Panc1 (cell line): ENCODE results near the gene TPSG1.

Experiments
- CTCF ChIP-seq: fragments of 450-650 bp; IDR thresholded peaks from 2 replicates; pipeline ENCODE4 v1.5.1; 2017; ENCODE audit warnings: mild to moderate bottlenecking
- POLR2AphosphoS5 ChIP-seq: IDR thresholded peaks from 2 replicates; pipeline ENCODE4 v1.6.1; 2012; ENCODE audit warnings: mild to moderate bottlenecking, low read depth, low read length, moderate library complexity
- SIN3A ChIP-seq: IDR thresholded peaks from 2 replicates; pipeline ENCODE4 v1.6.1; 2012; ENCODE audit warnings: low read depth, mild to moderate bottlenecking, low read length, moderate library complexity, borderline replicate concordance; ENCODE audit not compliant: insufficient read depth
- TCF7L2 ChIP-seq: IDR thresholded peaks from 2 replicates; pipeline ENCODE4 v1.6.1; 2011; ENCODE audit warnings: mild to moderate bottlenecking, low read depth, low read length, inconsistent platforms
- TF ChIP-seq, protein P1 (sequence below), 2 experiments: IDR thresholded peaks; 2 replicates each; pipeline ENCODE4 v1.6.1; 2011 to 2012; ENCODE audit warnings: low read depth in 2 of 2, control low read depth in 1 of 2, low read length in 1 of 2, mild to moderate bottlenecking in 1 of 2, moderate library complexity in 1 of 2; ENCODE audit not compliant: insufficient read depth in 1 of 2

GRCh38 chr16:1260101-1260680 is 35.1 kb upstream of the TPSG1 start:
- TF ChIP-seq CTCF: no peak
- TF ChIP-seq, protein P1, sequence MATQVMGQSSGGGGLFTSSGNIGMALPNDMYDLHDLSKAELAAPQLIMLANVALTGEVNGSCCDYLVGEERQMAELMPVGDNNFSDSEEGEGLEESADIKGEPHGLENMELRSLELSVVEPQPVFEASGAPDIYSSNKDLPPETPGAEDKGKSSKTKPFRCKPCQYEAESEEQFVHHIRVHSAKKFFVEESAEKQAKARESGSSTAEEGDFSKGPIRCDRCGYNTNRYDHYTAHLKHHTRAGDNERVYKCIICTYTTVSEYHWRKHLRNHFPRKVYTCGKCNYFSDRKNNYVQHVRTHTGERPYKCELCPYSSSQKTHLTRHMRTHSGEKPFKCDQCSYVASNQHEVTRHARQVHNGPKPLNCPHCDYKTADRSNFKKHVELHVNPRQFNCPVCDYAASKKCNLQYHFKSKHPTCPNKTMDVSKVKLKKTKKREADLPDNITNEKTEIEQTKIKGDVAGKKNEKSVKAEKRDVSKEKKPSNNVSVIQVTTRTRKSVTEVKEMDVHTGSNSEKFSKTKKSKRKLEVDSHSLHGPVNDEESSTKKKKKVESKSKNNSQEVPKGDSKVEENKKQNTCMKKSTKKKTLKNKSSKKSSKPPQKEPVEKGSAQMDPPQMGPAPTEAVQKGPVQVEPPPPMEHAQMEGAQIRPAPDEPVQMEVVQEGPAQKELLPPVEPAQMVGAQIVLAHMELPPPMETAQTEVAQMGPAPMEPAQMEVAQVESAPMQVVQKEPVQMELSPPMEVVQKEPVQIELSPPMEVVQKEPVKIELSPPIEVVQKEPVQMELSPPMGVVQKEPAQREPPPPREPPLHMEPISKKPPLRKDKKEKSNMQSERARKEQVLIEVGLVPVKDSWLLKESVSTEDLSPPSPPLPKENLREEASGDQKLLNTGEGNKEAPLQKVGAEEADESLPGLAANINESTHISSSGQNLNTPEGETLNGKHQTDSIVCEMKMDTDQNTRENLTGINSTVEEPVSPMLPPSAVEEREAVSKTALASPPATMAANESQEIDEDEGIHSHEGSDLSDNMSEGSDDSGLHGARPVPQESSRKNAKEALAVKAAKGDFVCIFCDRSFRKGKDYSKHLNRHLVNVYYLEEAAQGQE (IDR thresholded peaks at IDR 0.05; ENCODE audit: insufficient read depth in 1 of 2, low read depth in 2 of 2, low read length in 1 of 2): no peak
- TF ChIP-seq SIN3A: no peak
- no peak for TF ChIP-seq POLR2AphosphoS5
- TF ChIP-seq TCF7L2: no peak
